Vagina (tissue), 2 donors: ENCODE results near the gene ABTB2. TPM values are rescaled to one million over a fixed set of nuclear protein-coding genes. Genes with fewer than 3 reads are reported as not detected.

Experiments used
- DNase-seq, 2 donors: peaks; one replicate each; pipeline ENCODE4 v3.0.0-alpha.2; 2017; ENCODE audit errors: extremely low spot score in 2 of 2
- H3K27ac ChIP-seq: fragments of 200-600 bp; sonication (generic); one replicate; pipeline ENCODE4 v1.5.1; 2019
- H3K27me3 ChIP-seq: fragments of 200-600 bp; sonication (generic); one replicate; pipeline ENCODE4 v1.5.1; 2019
- H3K36me3 ChIP-seq, 2 donors: fragments of 200-600 bp; sonication (generic); one replicate each; pipeline ENCODE4 v1.5.1; 2017 to 2019
- H3K4me1 ChIP-seq: fragments of 200-600 bp; sonication (generic); one replicate; pipeline ENCODE4 v1.5.1; 2019
- H3K4me3 ChIP-seq, 2 donors: fragments of 200-600 bp; sonication (generic); 1 replicate in 1 of 2; 2 replicates in 1 of 2; pipeline ENCODE4 v1.5.1; 2016 to 2019
- H3K9me3 ChIP-seq: fragments of 200-600 bp; sonication (generic); one replicate; pipeline ENCODE4 v1.5.1; 2019
- CTCF ChIP-seq, 3 experiments: fragments of 450-650 bp in 2 of 3; fragments of 200-600 bp in 1 of 3; sonication (generic) in 1 of 3; IDR thresholded peaks; one replicate each; pipeline ENCODE4 v1.5.1; 2017 to 2019; ENCODE audit warnings: antibody characterized with exemption in 3 of 3, mild to moderate bottlenecking in 2 of 3, moderate library complexity in 2 of 3
- POLR2A ChIP-seq, 2 donors: fragments of 450-650 bp; IDR thresholded peaks; one replicate each; pipeline ENCODE4 v1.6.1; 2017; ENCODE audit warnings: antibody characterized with exemption in 2 of 2, mild to moderate bottlenecking in 2 of 2, moderate library complexity in 2 of 2
- POLR2AphosphoS5 ChIP-seq, 2 donors: sonication (generic); formaldehyde crosslinking; IDR thresholded peaks; one replicate each; pipeline ENCODE4 v1.9.0; 2017; ENCODE audit warnings: antibody characterized with exemption in 2 of 2, mild to moderate bottlenecking in 2 of 2, low read depth in 1 of 2; ENCODE audit not compliant: insufficient read depth in 1 of 2
- intact Hi-C: fragments of 100-400 bp; cut with DNase I; formaldehyde crosslinking; loops from one replicate; pipeline ENCODE4 v1.15.1; 2023
- total RNA-seq: library from RNA; depleted of rRNA; stranded (reverse); fragments of >200 nt; gene quantifications from one replicate; pipeline ENCODE4 v1.2.3, GENCODE V29; 2016

The ABTB2 gene
- total RNA-seq, 1 donor from 2014 or later: 10.8 TPM

DNA sequence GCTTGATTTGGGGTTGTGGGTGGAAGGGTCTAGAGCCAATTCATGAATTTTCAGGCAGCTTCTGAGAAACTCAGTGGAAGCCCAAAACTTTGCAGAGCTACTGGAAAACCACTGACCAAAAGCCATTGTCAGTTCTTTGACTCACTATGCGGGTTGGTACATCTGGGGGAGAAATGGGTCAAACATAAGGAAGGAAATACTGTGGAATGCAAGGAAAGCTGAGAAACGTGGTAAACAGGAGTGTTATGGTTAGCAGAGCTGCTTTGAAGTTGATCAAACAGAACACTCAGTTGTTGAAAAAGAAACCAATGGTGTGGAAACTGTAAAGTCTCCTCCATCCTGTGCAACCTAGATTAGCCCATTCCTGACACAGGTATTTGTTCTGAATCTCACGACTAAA lies 6.3 kb upstream of the ABTB2 start:
- intact Hi-C loops: no loop called here
- Histone ChIP-seq H3K36me3 (no peaks in the 10 kb centered on the region), H3K4me1 (no peaks in the 10 kb centered on the region), H3K9me3 (no peaks in the 10 kb centered on the region), H3K27ac (no peak overlapping the region), H3K27me3 (no peaks in the 10 kb centered on the region), H3K4me3 (no peak overlapping the region)
- TF ChIP-seq CTCF (IDR thresholded peaks at IDR 0.05): no peak
- no peak for TF ChIP-seq POLR2AphosphoS5 (IDR thresholded peaks at IDR 0.05; ENCODE audit: insufficient read depth in 1 of 2, low read depth in 1 of 2)
- TF ChIP-seq POLR2A (IDR thresholded peaks at IDR 0.05): no peak
- no peak for DNase-seq

DNA sequence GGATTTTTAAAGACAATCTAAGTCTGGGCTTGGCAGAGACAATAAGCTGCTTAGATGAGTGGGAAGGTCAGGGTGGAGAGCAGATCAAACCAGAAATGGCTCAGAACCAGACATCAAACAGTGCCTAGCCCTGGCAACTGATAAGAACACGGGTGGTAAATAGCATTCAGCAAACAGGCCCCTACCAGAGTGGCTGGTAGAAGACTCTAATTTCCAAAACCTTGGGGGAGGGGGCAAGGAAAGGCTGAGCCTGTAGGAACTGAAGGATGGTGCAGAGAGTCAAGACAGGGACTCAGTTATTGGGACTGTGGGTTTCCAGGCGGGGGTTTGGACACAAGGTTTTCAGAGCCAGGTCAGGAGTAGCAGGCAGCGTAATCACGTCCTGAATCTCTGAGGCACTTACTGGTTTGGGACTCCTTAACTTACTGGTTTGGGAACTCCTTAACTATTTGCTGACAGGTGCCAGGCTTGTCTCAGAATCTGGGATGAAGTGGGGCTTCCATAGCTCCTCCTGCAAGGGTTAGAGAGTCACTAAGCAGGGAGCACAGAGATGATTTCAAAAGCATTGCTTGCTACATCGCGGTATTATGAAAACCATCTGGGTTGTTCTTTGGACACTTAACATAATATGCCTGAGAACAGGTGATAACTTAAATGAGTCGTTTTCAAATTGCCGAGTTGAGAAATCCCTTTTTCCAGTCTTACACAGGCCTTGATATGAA lies 5.7 kb upstream of the ABTB2 start:
- H3K27me3 ChIP-seq: no peaks in the 10 kb centered on the region
- TF ChIP-seq CTCF (IDR thresholded peaks at IDR 0.05): no peak
- no peak for TF ChIP-seq POLR2AphosphoS5 (IDR thresholded peaks at IDR 0.05; ENCODE audit: insufficient read depth in 1 of 2, low read depth in 1 of 2)
- no peak for TF ChIP-seq POLR2A (IDR thresholded peaks at IDR 0.05)
- no peaks in the 10 kb centered on the region for H3K36me3 ChIP-seq
- DNase-seq: no peak
- H3K27ac ChIP-seq: no peak overlapping the region
- H3K9me3 ChIP-seq: no peaks in the 10 kb centered on the region
- H3K4me3 ChIP-seq: no peak overlapping the region
- intact Hi-C loops: no loop called here
- H3K4me1 ChIP-seq: peaks cover 5% of the 10 kb centered on the region

DNA sequence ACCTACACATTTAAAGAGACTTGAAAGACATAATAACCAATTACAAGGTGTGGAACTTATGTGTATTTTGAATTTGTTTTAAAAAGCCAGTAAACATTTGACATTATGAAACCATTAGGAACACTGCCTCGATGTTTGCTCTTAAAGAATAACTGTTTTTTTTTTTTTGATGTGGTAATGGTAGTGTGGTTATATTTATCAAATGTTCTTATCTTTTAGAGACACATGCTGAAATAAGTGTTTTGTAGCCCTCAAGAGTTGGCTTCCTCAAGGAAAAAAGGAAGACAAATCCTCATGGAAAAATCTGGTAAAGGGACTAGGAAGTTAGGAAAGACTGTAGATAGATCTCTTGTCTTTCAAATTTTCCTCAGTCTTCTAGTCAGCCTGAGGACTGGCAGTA lies 2.2 kb upstream of the ABTB2 start:
- intact Hi-C loops: no loop called here

DNA sequence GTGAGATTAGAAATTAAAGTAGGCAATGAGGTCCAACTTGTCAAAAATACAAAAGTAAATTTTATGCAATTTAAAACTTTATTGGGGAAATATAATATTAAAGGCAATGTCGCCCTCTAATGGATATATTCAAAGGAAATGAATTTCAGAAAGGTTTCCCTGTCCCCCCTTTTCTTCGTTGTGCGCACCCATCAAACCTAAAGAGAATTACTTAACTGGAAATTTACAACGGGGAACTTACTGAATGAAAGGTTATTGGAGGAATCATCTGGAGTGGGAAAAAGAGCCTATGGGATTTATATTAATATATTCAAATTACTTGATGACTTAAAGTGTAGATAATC lies 1.7 kb upstream of the ABTB2 start:
- no peak for DNase-seq
- intact Hi-C loops: loop anchor here (1.0 to 5.0 kb wide), 3 partner anchors 185 to 363 kb away; partner anchors contain the start of gene CAPRIN1
- peaks cover 26% of the 10 kb centered on the region for H3K4me1 ChIP-seq
- H3K36me3 ChIP-seq: no peaks in the 10 kb centered on the region
- H3K27ac ChIP-seq: no peak overlapping the region
- peak in 1 of 2 donors; percentile 55 for TF ChIP-seq POLR2AphosphoS5 (IDR thresholded peaks at IDR 0.05; ENCODE audit: insufficient read depth in 1 of 2, low read depth in 1 of 2)
- TF ChIP-seq POLR2A (IDR thresholded peaks at IDR 0.05): no peak
- peak in 1 of 3 experiments; percentile 4 for TF ChIP-seq CTCF (IDR thresholded peaks at IDR 0.05)
- H3K27me3 ChIP-seq: no peaks in the 10 kb centered on the region
- H3K4me3 ChIP-seq: peak overlapping the region; percentile 61 to 70
- no peaks in the 10 kb centered on the region for H3K9me3 ChIP-seq

More for the DNA sequence above, 2.2 kb upstream of the ABTB2 start:
- no peak for DNase-seq
- no peak overlapping the region for H3K27ac ChIP-seq
- no peaks in the 10 kb centered on the region for H3K36me3 ChIP-seq
- TF ChIP-seq POLR2AphosphoS5 (IDR thresholded peaks at IDR 0.05; ENCODE audit: insufficient read depth in 1 of 2, low read depth in 1 of 2) (no peak), CTCF (IDR thresholded peaks at IDR 0.05) (no peak), POLR2A (IDR thresholded peaks at IDR 0.05) (no peak)
- H3K4me3 ChIP-seq: no peak overlapping the region
- H3K27me3 ChIP-seq: no peaks in the 10 kb centered on the region
- H3K9me3 ChIP-seq: no peaks in the 10 kb centered on the region
- peaks cover 26% of the 10 kb centered on the region for H3K4me1 ChIP-seq
